IMR-90 (cell line): ENCODE measurements around the gene GGCT. TPM values are rescaled to one million over a fixed set of nuclear protein-coding genes. Genes with fewer than 3 reads are reported as not detected.
A peak's percentile ranks its signal among the peaks of the same experiment; 100 is the strongest.

ENCODE experiments used
- ATAC-seq: fragments of 200-7000 bp; cut with Tn5 transposase; 2 replicates; pipeline ENCODE4 v1.9.1; 2020; ENCODE audit warnings: low read depth, mild to moderate bottlenecking, moderate library complexity
- Bru-seq: library from RNA; stranded (reverse); fragments of 400-500 nt; gene quantifications from one replicate; lab custom pipeline; 2021; lab: Mats Ljungman, UMichigan
- BruChase-seq, 2 experiments: library from RNA; stranded (reverse); fragments of 400-500 nt; gene quantifications; one replicate each; lab custom pipeline; 2021; lab: Mats Ljungman, UMichigan
- BruUV-seq: library from RNA; stranded (reverse); fragments of 400-500 nt; replicated peaks from 2 replicates; lab custom pipeline; 2021; lab: Mats Ljungman, UMichigan
- CTCF ChIA-PET: fragments of 300-600 bp; formaldehyde crosslinking; extraction: SDS; loops from one replicate; lab custom pipeline; 2021; ENCODE audit warnings: antibody characterized with exemption; lab: Yijun Ruan, JAX
- POLR2A ChIA-PET: fragments of 300-600 bp; sonication (Branson Sonifier 250); formaldehyde crosslinking; loops from one replicate; lab custom pipeline; 2022; ENCODE audit warnings: antibody characterized with exemption; ENCODE audit not compliant: unreplicated experiment; lab: Charles Lee
- DNase-seq: peaks from one replicate; pipeline ENCODE4 v3.0.0; 2013
- H2AFZ ChIP-seq: replicated peaks from 2 replicates; pipeline ENCODE3; 2013; ENCODE audit warnings: low read length, mild to moderate bottlenecking; ENCODE audit not compliant: poor library complexity
- H2AK5ac ChIP-seq: 2 replicates; pipeline ENCODE4 v1.6.1; 2013; ENCODE audit warnings: low read depth, low read length, inconsistent platforms
- H2AK9ac ChIP-seq: replicated peaks from 2 replicates; pipeline ENCODE3; 2013; ENCODE audit warnings: mild to moderate bottlenecking, low read depth, low read length, moderate library complexity; ENCODE audit not compliant: poor library complexity
- H2BK120ac ChIP-seq: 2 replicates; pipeline ENCODE4 v1.6.1; 2013; ENCODE audit warnings: low read depth, low read length, inconsistent platforms
- H2BK15ac ChIP-seq: 3 replicates; pipeline ENCODE4 v1.6.1; 2013; ENCODE audit warnings: low read depth, low read length, inconsistent platforms
- H2BK20ac ChIP-seq: 2 replicates; pipeline ENCODE4 v1.6.1; 2013; ENCODE audit warnings: low read depth, mild to moderate bottlenecking, inconsistent platforms, low read length, moderate library complexity
- H2BK5ac ChIP-seq: 2 replicates; pipeline ENCODE4 v1.6.1; 2013; ENCODE audit warnings: mild to moderate bottlenecking, low read depth, low read length, inconsistent platforms; ENCODE audit not compliant: poor library complexity, severe bottlenecking
- H3K14ac ChIP-seq: replicated peaks from 2 replicates; pipeline ENCODE4 v1.6.1; 2013; ENCODE audit warnings: low read depth, low read length, inconsistent platforms
- H3K18ac ChIP-seq: 2 replicates; pipeline ENCODE4 v1.6.1; 2013; ENCODE audit warnings: low read depth, low read length, control low read depth
- H3K23ac ChIP-seq: 2 replicates; pipeline ENCODE4 v1.6.1; 2013; ENCODE audit warnings: low read depth, low read length, inconsistent platforms
- H3K27ac ChIP-seq: 2 replicates; pipeline ENCODE4 v1.5.1; 2013; ENCODE audit warnings: mild to moderate bottlenecking, control low read depth, low read length; ENCODE audit not compliant: insufficient read depth
- H3K27me3 ChIP-seq: 2 replicates; pipeline ENCODE4 v1.6.1; 2013; ENCODE audit warnings: low read length; ENCODE audit not compliant: control insufficient read depth, insufficient read depth
- H3K36me3 ChIP-seq: 2 replicates; pipeline ENCODE4 v1.6.1; 2013; ENCODE audit warnings: low read length, mixed read lengths; ENCODE audit not compliant: control insufficient read depth, insufficient read depth
- H3K4ac ChIP-seq: 2 replicates; pipeline ENCODE4 v1.6.1; 2013; ENCODE audit warnings: low read depth, low read length, inconsistent platforms
- H3K4me1 ChIP-seq: 2 replicates; pipeline ENCODE4 v1.6.1; 2013; ENCODE audit warnings: low read length, mixed read lengths; ENCODE audit not compliant: control insufficient read depth, insufficient read depth
- H3K4me2 ChIP-seq: 2 replicates; pipeline ENCODE4 v1.6.1; 2013; ENCODE audit warnings: low read depth, mild to moderate bottlenecking, control low read depth, low read length, moderate library complexity
- H3K4me3 ChIP-seq: 2 replicates; pipeline ENCODE4 v1.5.1; 2013; ENCODE audit warnings: low read depth, mild to moderate bottlenecking, control low read depth, low read length, moderate library complexity; ENCODE audit not compliant: insufficient read depth
- H3K56ac ChIP-seq: 2 replicates; pipeline ENCODE4 v1.6.1; 2013; ENCODE audit warnings: low read length, inconsistent platforms; ENCODE audit not compliant: insufficient read depth; ENCODE audit errors: extremely low read depth
- H3K79me1 ChIP-seq, 2 experiments: 2 replicates each; pipeline ENCODE4 v1.6.1; 2013; ENCODE audit warnings: low read length in 2 of 2, inconsistent platforms in 1 of 2, low read depth in 1 of 2
- H3K9ac ChIP-seq: 2 replicates; pipeline ENCODE4 v1.6.1; 2013; ENCODE audit warnings: low read depth, low read length, control low read depth
- H3K9me1 ChIP-seq: 2 replicates; pipeline ENCODE4 v1.6.1; 2013; ENCODE audit warnings: low read length, inconsistent platforms; ENCODE audit not compliant: insufficient read depth
- H3K9me3 ChIP-seq: 2 replicates; pipeline ENCODE4 v1.6.1; 2013; ENCODE audit warnings: low read length; ENCODE audit not compliant: control insufficient read depth, insufficient read depth
- H4K20me1 ChIP-seq: 2 replicates; pipeline ENCODE4 v1.6.1; 2013; ENCODE audit warnings: low read length, inconsistent platforms; ENCODE audit not compliant: insufficient read depth
- H4K5ac ChIP-seq: 2 replicates; pipeline ENCODE4 v1.6.1; 2013; ENCODE audit warnings: mild to moderate bottlenecking, low read depth, low read length, control low read depth
- H4K8ac ChIP-seq, 2 experiments: 2 replicates each; pipeline ENCODE4 v1.6.1; 2013; ENCODE audit warnings: low read depth in 2 of 2, low read length in 2 of 2, control low read depth in 1 of 2, inconsistent platforms in 1 of 2
- H4K91ac ChIP-seq: 2 replicates; pipeline ENCODE4 v1.6.1; 2013; ENCODE audit warnings: low read depth, low read length, inconsistent platforms; ENCODE audit not compliant: insufficient read depth
- CEBPB ChIP-seq: IDR thresholded peaks from 2 replicates; pipeline ENCODE4 v1.6.1; 2012; ENCODE audit warnings: low read depth, low read length, improper control_type of control experiment
- CHD1 ChIP-seq: IDR thresholded peaks from 2 replicates; pipeline ENCODE4 v1.6.1; 2012; ENCODE audit warnings: low read depth, low read length, improper control_type of control experiment
- FOS ChIP-seq: fragments of 150-350 bp; IDR thresholded peaks from 2 replicates; pipeline ENCODE4 v1.6.1; 2016; ENCODE audit warnings: low read depth, low read length
- MAZ ChIP-seq: IDR thresholded peaks from 2 replicates; pipeline ENCODE4 v1.6.1; 2012; ENCODE audit warnings: low read depth, mild to moderate bottlenecking, low read length, improper control_type of control experiment, moderate library complexity, borderline replicate concordance
- MXI1 ChIP-seq: IDR thresholded peaks from 2 replicates; pipeline ENCODE4 v1.6.1; 2012; ENCODE audit warnings: low read depth, mild to moderate bottlenecking, low read length, moderate library complexity, borderline replicate concordance
- POLR2A ChIP-seq: IDR thresholded peaks from 2 replicates; pipeline ENCODE4 v1.6.1; 2012; ENCODE audit warnings: mild to moderate bottlenecking, low read depth, low read length
- RAD21 ChIP-seq: IDR thresholded peaks from 2 replicates; pipeline ENCODE4 v1.6.1; 2012; ENCODE audit warnings: low read length, improper control_type of control experiment
- SMC3 ChIP-seq: fragments of 150-350 bp; IDR thresholded peaks from 2 replicates; pipeline ENCODE4 v1.6.1; 2016; ENCODE audit warnings: low read depth, mild to moderate bottlenecking, antibody characterized with exemption, low read length, moderate library complexity
- WGBS, 2 experiments: methylation state at CpG; one replicate each; pipeline versions ENCODE4 v1.1.5 to v1.1.7; 2013; ENCODE audit warnings: missing lambda C conversion rate in 2 of 2; ENCODE audit not compliant: insufficient read length in 1 of 2; ENCODE audit errors: extremely low coverage in 2 of 2; 5-methylcytosine and 5-hydroxymethylcytosine counted together
- dilution Hi-C: fragments of 300-500 bp; cut with HindIII; formaldehyde crosslinking; loops from one replicate; pipeline ENCODE4 v1.14.3; 2018; ENCODE audit warnings: low sequenced_read_pairs; ENCODE audit not compliant: unreplicated experiment
- in situ Hi-C: fragments of 300-500 bp; cut with MboI; formaldehyde crosslinking; loops from 3 replicates; pipeline ENCODE4 v1.14.3; 2019; ENCODE audit warnings: low sequenced_read_pairs, inconsistent platforms, mixed read lengths
- intact Hi-C: fragments of 100-400 bp; cut with micrococcal nuclease; formaldehyde crosslinking; loops from 2 replicates; pipeline ENCODE4 v1.10.0; 2022
- long read RNA-seq: library from polyadenylated mRNA; unstranded; transcript quantifications from one replicate; pipeline ENCODE4 v2.0.0, GENCODE V29; 2021; ENCODE audit not compliant: unreplicated experiment
- polyA plus RNA-seq, 3 experiments: library from polyadenylated mRNA; depleted of rRNA; stranded (reverse); fragments of >200 nt; gene quantifications; 2 replicates each; pipeline ENCODE4 v1.2.3, GENCODE V29; 2012; ENCODE audit warnings: low replicate concordance in 1 of 3
- total RNA-seq: library from RNA; depleted of rRNA; stranded (reverse); fragments of >200 nt; gene quantifications from 2 replicates; pipeline ENCODE4 v1.2.3, GENCODE V29; 2012; rRNA removed
- TF ChIP-seq, protein P1 (sequence below): fragments of 150-350 bp; IDR thresholded peaks from 2 replicates; pipeline ENCODE4 v1.6.1; 2017; ENCODE audit warnings: mild to moderate bottlenecking, antibody characterized with exemption, low read length, low read depth

Gene GGCT
- total RNA-seq, result 12.0 and 17.5 TPM in 2 replicates
- polyA plus RNA-seq (2012; rRNA removed), result 18.6 and 19.1 TPM in 2 replicates
- 12.4 and 17.8 TPM in 2 replicates for polyA plus RNA-seq (2012; cell fraction: cytosol; rRNA removed)
- 3.6 and 4.5 TPM in 2 replicates for polyA plus RNA-seq (2012; cell fraction: nucleus; rRNA removed; ENCODE audit: low replicate concordance)
- Bru-seq, nascent RNA, result percentile 68 among the genes with signal in this experiment
- percentile 84 among the genes with signal in this experiment for BruChase-seq, experiment 1, labeled RNA remaining after a 6-hour chase
- percentile 84 among the genes with signal in this experiment for BruChase-seq, experiment 2, labeled RNA remaining after a 2-hour chase
- long read RNA-seq, transcript GGCT-202 (4 exons, 1,173 nt), result major isoform, 11 of 17 reads
- long read RNA-seq, partial matches to known transcripts, result 1 of 17 reads
- long read RNA-seq, other reads (novel, unspliced or antisense), result 3 of 17 reads

DNA sequence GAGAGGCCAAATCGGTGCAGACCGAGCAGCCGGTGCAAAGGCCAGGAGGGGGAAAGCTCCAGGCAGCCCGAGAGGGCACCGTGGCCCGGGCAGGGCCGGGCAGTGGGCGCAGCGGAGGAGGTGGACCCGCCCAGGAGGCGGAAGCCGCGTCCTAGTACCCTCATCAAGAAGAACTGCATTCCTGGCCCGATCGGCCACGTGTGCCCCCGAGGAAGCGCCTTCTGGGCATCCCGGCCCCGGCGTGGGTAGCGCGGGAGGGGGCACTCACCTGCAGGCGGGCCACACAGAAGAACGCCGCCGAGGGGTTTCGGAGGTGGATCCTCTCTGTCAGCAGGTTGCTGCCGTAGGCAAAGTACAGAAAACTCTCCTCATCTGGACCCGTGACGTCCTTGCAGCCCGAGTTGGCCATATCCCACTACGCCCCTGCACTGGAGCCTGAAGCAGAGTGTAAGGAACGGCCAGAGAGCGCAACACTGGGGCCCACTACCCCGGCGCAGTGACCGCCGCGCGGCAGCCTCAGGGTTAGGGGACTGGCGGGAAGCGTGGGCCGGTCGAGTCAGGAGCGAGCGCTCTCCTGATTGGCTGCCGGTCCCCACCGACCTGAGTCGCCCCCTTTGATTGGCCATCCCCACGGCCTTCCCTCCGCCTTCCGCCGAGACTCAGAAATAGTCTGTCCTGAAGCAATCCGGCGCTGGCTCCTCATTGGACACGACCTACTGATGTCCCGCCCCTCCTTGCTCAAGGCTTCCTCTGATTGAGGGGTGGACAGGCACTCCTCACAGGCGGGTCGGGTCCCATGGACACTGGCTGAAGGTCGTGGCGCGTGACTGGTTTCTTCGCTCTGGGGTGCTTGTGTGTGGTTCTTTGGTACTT lies at the start of gene GGCT:
Gene GGCT (minus strand): TSS at position 529 of the 873 bp plus-strand sequence. CDS start 120 bp downstream, at position 409.
- peak within 1 kb of the TSS; percentile 89 for H3K4ac ChIP-seq
- no peaks in the 10 kb centered on the region; the same call in 1 of the 2 replicates for H3K36me3 ChIP-seq
- peak within 1 kb of the TSS; percentile 81 to 97 for H4K8ac ChIP-seq
- H3K23ac ChIP-seq, result peak within 1 kb of the TSS; percentile 65
- in situ Hi-C loops, result no loop called here
- H3K9me3 ChIP-seq, result no peaks in the 10 kb centered on the region
- no peak within 1 kb of the TSS for H2BK15ac ChIP-seq
- H4K5ac ChIP-seq, result peak within 1 kb of the TSS; percentile 74
- peak within 1 kb of the TSS; percentile 97 for H2AFZ ChIP-seq
- H4K91ac ChIP-seq, result peak within 1 kb of the TSS; percentile 53; the same call in 1 of the 2 replicates
- DNase-seq (peak; percentile 98), ATAC-seq (peak; percentile 98)
- H2AK5ac ChIP-seq, result 0 out of 2 replicates have a peak within 1 kb of the TSS, but pooled peaks have one; percentile 21
- CTCF ChIA-PET, result no interaction called here
- peak within 1 kb of the TSS; percentile 100 for H3K4me2 ChIP-seq
- peak within 1 kb of the TSS; percentile 63 for H3K27ac ChIP-seq
- peak within 1 kb of the TSS; percentile 51 for H3K56ac ChIP-seq
- TF ChIP-seq SMC3 (peak; percentile 19; the same call in 1 of the 2 replicates), RAD21 (0 out of 2 replicates have a peak, but pooled peaks have one; percentile 10), CEBPB (peak; percentile 92), CHD1 (no peak), POLR2A (peak; percentile 86), FOS (peak; percentile 28; the same call in 1 of the 2 replicates), MXI1 (no peak), MAZ (peak; percentile 20; the same call in 1 of the 2 replicates)
- TF ChIP-seq, protein P1, sequence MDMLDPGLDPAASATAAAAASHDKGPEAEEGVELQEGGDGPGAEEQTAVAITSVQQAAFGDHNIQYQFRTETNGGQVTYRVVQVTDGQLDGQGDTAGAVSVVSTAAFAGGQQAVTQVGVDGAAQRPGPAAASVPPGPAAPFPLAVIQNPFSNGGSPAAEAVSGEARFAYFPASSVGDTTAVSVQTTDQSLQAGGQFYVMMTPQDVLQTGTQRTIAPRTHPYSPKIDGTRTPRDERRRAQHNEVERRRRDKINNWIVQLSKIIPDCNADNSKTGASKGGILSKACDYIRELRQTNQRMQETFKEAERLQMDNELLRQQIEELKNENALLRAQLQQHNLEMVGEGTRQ, result peak; percentile 10; the same call in 1 of the 2 replicates
- intact Hi-C loops, result loop anchor here (2.0 to 10.0 kb wide), 2 partner anchors 26 to 230 kb away; partner anchors contain the start of gene NOD1
- peak within 1 kb of the TSS; percentile 91 for H3K14ac ChIP-seq
- H3K27me3 ChIP-seq, result no peaks in the 10 kb centered on the region
- 0 out of 2 replicates have a peak within 1 kb of the TSS, but pooled peaks have one; percentile 55 for H2BK120ac ChIP-seq
- H2BK20ac ChIP-seq, result no peak within 1 kb of the TSS
- POLR2A ChIA-PET, result no interaction called here
- H3K18ac ChIP-seq, result peak within 1 kb of the TSS; percentile 21
- peaks cover 7% of the 10 kb centered on the region; the same call in 1 of the 2 replicates for H3K4me1 ChIP-seq
- H3K4me3 ChIP-seq, result peak within 1 kb of the TSS; percentile 80
- WGBS, 2 experiments, result 0% methylated on average over 56 of the region's 64 CpGs; no CpG with 5 or more reads in 1 of the 2 experiments
- BruUV-seq, result no TSS peak
- dilution Hi-C loops, result no loop called here
- peak within 1 kb of the TSS; percentile 76 for H3K9ac ChIP-seq
- H2BK5ac ChIP-seq, result peak within 1 kb of the TSS; percentile 58
- peaks cover 14 to 37% of the 10 kb centered on the region in 2 experiments for H3K79me1 ChIP-seq
- peaks cover 12% of the 10 kb centered on the region for H3K9me1 ChIP-seq
- peak within 1 kb of the TSS; percentile 87 for H2AK9ac ChIP-seq
- no peaks in the 10 kb centered on the region for H4K20me1 ChIP-seq
